Measurements from ENCODE around the gene CCDC34. TPM values are rescaled to one million over a fixed set of nuclear protein-coding genes. Genes with fewer than 3 reads are reported as not detected.

CCDC34 gene
- total and polyA plus RNA-seq, 2 of the 8 experiments (the other 6 are each of a cell fraction or from before 2014, with no cell fraction given): 7.7 to 24.3 TPM

GRCh38 chr11:27305751-27306150 is 57.3 kb downstream of the CCDC34 start:
- Histone ChIP-seq H2BK120ac (replicated peaks; ENCODE audit: low read depth, low read length) (no peak overlapping the region), H3K27ac (ENCODE audit: low read depth, low read length) (no peak overlapping the region), H3K4ac (replicated peaks; ENCODE audit: insufficient read length, low read depth, low read length) (no peak overlapping the region), H2BK12ac (ENCODE audit: low read depth, low read length) (no peak overlapping the region), H3K9me3 (ENCODE audit: insufficient read depth in 2 of 2, low read depth in 1 of 2, low read length in 1 of 2) (no peaks in the 10 kb centered on the region), H2AK5ac (ENCODE audit: low read depth, low read length) (no peak overlapping the region), H2BK15ac (ENCODE audit: low read length) (no peak overlapping the region), H3K4me1 (replicated peaks in 1 of 4; ENCODE audit: control insufficient read depth in 3 of 4, insufficient read depth in 4 of 4, low read length in 3 of 4) (peaks cover 0 to 3% (median 1%) of the 10 kb centered on the region in 4 experiments; a peak in 3 of 7 replicates), H3K36me3 (ENCODE audit: control insufficient read depth in 2 of 4, insufficient read depth in 4 of 4, low read length in 3 of 4) (no peaks in the 10 kb centered on the region), H3K56ac (replicated peaks; ENCODE audit: insufficient read length, low read depth, low read length) (no peak overlapping the region), H2BK5ac (ENCODE audit: low read depth, low read length) (no peak overlapping the region), H3K9ac (replicated peaks in 1 of 4; ENCODE audit: extremely low read depth in 1 of 4, low read depth in 3 of 4, low read length in 3 of 4) (no peak overlapping the region), H4K8ac (ENCODE audit: extremely low read depth, insufficient read depth, low read length) (no peak overlapping the region), H3K27me3 (replicated peaks in 1 of 4; ENCODE audit: control insufficient read depth in 3 of 4, extremely low read depth in 1 of 4, insufficient read depth in 3 of 4, low read length in 3 of 4) (no peaks in the 10 kb centered on the region), H3K79me1 (ENCODE audit: low read depth, low read length) (no peaks in the 10 kb centered on the region), H3K23me2 (ENCODE audit: low read depth, low read length) (peaks cover 2% of the 10 kb centered on the region; the same call in 1 of the 2 replicates), H4K20me1 (replicated peaks in 1 of 2; ENCODE audit: control insufficient read depth in 1 of 2, insufficient read depth in 2 of 2, low read length in 2 of 2) (no peaks in the 10 kb centered on the region), H4K91ac (replicated peaks; ENCODE audit: insufficient read length, low read length) (no peak overlapping the region), H3K23ac (ENCODE audit: insufficient read length) (no peak overlapping the region), H4K5ac (ENCODE audit: insufficient read length, low read depth, low read length) (no peak overlapping the region), H3K79me2 (ENCODE audit: control insufficient read depth in 1 of 2, insufficient read depth in 2 of 2, low read length in 2 of 2) (no peaks in the 10 kb centered on the region), H3K4me3 (ENCODE audit: extremely low read depth in 1 of 4, insufficient read depth in 2 of 4, low read depth in 3 of 4, low read length in 4 of 4) (no peak overlapping the region), H3K14ac (ENCODE audit: insufficient read length) (no peak overlapping the region), H3K18ac (ENCODE audit: extremely low read depth, low read length) (no peak overlapping the region), H3K4me2 (ENCODE audit: insufficient read depth in 1 of 2, low read depth in 2 of 2, low read length in 2 of 2) (no peak overlapping the region), H2AFZ (ENCODE audit: low read length) (no peak overlapping the region), H2BK20ac (ENCODE audit: low read length) (no peak overlapping the region)
- WGBS, 2 experiments (ENCODE audit: extremely low coverage in 1 of 2, insufficient coverage in 1 of 2, insufficient read length in 1 of 2, insufficient replicate concordance in 2 of 2, low coverage in 1 of 2, low lambda C conversion rate in 2 of 2, missing lambda C conversion rate in 1 of 2): 92% methylated on average over 3 of the region's 3 CpGs; no CpG with 5 or more reads in 1 of the 2 experiments
- ChIA-PET POLR2A (ENCODE audit: partially characterized antibody) (interaction anchor here (1.1 kb wide), 1 partner anchor 13 kb away, joined by 4 read pairs; no protein-coding TSS in a partner anchor), CTCF (ENCODE audit: partially characterized antibody) (interaction anchor here (0.6 to 2.8 kb wide), 9 partner anchors 10 to 180 kb away, joined by 3 to 28 read pairs (median 4); no protein-coding TSS in a partner anchor)
- DNase-seq (ENCODE audit: low read depth in 1 of 2, low spot score in 2 of 2) (no peak), FAIRE-seq (no peak)
- TF ChIP-seq JUN (IDR thresholded peaks at IDR 0.05; ENCODE audit: low read depth, low read length): no peak
- no peak for TF ChIP-seq RAD21 (IDR thresholded peaks at IDR 0.05 in 1 of 2, conservative IDR thresholded peaks at IDR 0.05 in 1 of 2; ENCODE audit: low read depth in 2 of 2, low read length in 2 of 2)
- no peak for TF ChIP-seq SIN3A (conservative IDR thresholded peaks at IDR 0.05 in 1 of 2, IDR thresholded peaks at IDR 0.05 in 1 of 2; ENCODE audit: low read depth in 1 of 2, low read length in 2 of 2)
- no peak for TF ChIP-seq SP1 (IDR thresholded peaks at IDR 0.05; ENCODE audit: low read depth, low read length)
- no peak for TF ChIP-seq CHD2 (IDR thresholded peaks at IDR 0.05; ENCODE audit: low read length)
- TF ChIP-seq SP4 (IDR thresholded peaks at IDR 0.05; ENCODE audit: low read length): no peak
- TF ChIP-seq NANOG (IDR thresholded peaks at IDR 0.05; ENCODE audit: insufficient read depth, low read depth, low read length, poor library complexity, severe bottlenecking): no peak
- no peak for TF ChIP-seq GTF2F1 (IDR thresholded peaks at IDR 0.05; ENCODE audit: borderline replicate concordance, low read depth, low read length)
- TF ChIP-seq TAF1 (IDR thresholded peaks at IDR 0.05; ENCODE audit: low read depth, low read length): no peak
- no peak for TF ChIP-seq SIRT6 (IDR thresholded peaks at IDR 0.05; ENCODE audit: low read length)
- no peak for TF ChIP-seq MAFK (IDR thresholded peaks at IDR 0.05; ENCODE audit: low read depth, low read length)
- no peak for TF ChIP-seq CTBP2 (IDR thresholded peaks at IDR 0.05; ENCODE audit: borderline replicate concordance, insufficient read depth, insufficient read length, low read length)
- TF ChIP-seq TAF7 (optimal IDR thresholded peaks at IDR 0.05; ENCODE audit: borderline replicate concordance, low read depth, low read length): no peak

Measured in H1 (cell line).